GM18511 (cell line): ENCODE data around the gene SMTNL2.
"Not testable (repeated sequence)": the region's sequence is repeated elsewhere in the genome, so short reads cannot be mapped to it uniquely, and the experiment has no call there.

Experiments used
- ATAC-seq: cut with Tn5 transposase; IDR thresholded peaks from one replicate; pipeline ENCODE4 v1.9.1; 2021; ENCODE audit warnings: mild to moderate bottlenecking, moderate library complexity; ENCODE audit not compliant: unreplicated experiment

The SMTNL2 gene

DNA sequence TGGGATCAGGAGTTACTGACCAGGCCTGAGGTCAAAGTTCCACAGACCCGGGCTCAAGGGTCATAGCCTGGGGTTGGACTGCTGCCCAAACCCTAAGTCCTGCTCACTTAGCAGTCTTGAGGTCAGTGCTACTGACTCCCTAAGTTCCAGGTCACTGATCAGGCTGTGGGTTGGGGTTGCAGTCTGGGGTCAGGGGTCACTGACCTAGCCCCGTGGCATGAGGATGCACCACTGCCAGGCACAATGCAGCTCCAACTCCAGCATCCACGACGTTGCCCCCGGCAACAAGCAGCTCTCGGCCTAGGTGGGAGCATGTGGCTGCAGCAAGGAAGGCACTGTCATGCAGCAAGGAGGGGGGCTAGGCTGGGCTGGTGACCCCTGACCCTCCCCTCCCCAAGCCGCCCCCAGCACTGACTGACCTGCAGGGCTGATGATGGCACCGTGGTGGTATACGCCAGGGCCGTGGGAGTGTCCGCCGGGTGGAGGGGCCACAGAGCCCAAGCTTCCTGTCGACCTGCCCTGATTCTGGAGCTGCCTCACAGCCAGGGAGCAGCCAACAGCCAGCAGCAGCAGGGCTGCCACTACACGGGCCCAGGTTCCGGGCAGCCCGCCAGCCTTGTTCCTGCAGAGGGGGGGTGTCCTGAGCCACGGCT is 25.1 kb upstream of the SMTNL2 start:
- ATAC-seq: no peak

DNA sequence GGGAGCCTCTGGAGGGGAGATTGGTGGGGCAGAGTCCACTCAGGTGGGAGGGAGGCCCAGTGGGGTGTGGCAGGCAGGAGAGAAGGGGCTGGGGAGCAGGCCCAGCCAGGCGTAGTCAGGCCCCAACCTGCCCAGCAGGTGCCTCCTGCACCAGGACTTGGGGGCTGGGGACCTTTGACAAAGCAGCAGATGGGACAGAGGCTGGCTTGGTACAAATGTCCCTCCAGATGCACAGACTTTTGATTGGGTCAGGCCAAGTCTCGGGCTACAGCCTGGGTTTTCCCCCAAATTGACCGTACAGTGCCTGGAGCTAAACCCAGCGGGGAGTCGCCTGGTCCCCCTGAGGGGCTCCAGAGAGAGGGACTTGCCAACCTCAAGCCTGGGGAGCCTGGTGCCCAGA is 24.4 kb upstream of the SMTNL2 start:
- ATAC-seq: no peak

DNA sequence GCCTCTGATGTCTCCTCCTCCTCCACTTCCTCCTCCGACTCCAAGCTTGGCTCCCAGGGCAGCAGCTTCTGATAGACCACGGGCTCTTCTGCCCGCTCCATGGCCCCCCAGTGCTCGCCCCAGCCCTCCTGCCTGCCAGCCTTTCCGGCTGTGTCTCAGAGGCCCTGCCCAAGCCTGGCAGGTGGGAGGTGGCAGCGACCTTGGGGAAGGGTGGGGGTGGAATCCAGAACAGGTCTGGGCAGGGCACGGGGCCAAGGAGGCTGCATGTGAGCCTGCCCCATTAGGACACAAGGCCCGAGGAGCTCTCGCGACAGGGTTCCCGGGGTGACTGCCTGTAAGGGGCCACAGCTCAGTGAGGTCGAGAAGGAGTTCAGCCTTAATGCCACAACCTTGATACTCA is 23.9 kb upstream of the SMTNL2 start, which contains the start of gene GGT6:
Gene GGT6 (minus strand): TSS at position 157 of the 400 bp plus-strand sequence. CDS start 56 bp downstream, at position 101.
- no peak for ATAC-seq

DNA sequence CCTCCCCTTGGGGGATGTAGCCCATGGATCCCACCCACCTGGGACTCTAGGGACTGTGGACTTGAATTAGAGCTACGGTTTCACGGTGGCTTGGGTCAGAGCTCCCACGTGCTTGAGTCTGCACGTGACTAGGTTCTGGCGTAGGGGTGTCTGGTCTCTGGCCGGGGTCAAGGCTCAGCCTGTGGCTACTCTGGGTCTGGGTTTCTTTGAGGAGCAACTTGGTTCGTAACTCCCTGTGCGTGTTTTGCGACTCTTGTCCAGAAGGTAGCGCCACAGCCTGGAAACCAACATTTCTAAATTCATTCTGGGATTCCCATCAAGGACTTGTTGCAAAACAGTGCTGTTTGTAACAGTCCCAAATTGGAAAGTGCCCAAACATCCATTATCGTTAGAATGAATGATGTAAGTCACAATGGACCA is 23.5 kb upstream of the SMTNL2 start:
- no peak for ATAC-seq

DNA sequence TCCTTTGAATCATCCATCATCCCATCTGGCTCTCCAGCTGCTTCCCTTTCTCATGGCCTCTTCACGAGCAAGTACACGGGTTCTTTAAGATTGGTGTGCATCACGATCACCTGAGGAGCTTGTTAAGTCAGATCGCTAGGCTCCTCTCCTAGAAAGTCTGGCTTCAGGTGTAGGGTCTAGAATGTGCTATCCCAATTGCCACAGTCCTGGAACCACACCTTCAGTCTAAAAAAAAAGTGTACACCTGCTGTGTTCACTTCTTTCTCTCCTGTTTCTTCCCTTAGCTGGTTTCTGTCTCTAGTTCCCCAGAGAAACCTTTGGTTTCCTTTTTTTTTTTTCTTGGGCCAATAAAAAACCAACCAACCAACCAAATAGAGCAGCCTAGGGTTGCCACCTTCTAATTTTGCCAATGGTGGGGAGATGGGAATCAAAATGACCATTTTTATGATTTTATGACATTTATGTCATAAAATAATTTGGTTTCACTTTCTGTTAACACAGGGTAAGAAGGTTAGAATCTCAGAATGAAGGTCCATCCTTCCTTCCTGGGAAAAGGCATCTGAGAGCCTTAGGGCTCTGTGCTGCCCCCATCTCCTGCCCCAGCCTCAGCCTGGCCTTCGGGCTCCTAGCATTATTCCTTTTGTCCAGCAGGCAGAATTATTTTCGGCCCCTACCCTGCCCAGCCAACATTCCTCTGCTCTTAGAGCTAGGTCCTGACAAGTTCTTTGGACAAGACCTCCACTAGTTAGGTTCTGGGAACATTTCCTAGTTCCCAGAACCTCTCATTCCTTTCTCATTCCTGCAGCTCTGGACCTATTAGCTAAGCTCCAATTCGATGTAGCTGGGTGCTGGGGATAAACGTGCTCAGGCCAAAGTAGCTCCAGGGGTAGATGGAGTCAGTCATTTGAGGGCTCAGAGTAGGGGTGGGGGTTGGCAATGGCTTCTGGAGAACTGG is 22.0 kb upstream of the SMTNL2 start:
- no peak for ATAC-seq

DNA sequence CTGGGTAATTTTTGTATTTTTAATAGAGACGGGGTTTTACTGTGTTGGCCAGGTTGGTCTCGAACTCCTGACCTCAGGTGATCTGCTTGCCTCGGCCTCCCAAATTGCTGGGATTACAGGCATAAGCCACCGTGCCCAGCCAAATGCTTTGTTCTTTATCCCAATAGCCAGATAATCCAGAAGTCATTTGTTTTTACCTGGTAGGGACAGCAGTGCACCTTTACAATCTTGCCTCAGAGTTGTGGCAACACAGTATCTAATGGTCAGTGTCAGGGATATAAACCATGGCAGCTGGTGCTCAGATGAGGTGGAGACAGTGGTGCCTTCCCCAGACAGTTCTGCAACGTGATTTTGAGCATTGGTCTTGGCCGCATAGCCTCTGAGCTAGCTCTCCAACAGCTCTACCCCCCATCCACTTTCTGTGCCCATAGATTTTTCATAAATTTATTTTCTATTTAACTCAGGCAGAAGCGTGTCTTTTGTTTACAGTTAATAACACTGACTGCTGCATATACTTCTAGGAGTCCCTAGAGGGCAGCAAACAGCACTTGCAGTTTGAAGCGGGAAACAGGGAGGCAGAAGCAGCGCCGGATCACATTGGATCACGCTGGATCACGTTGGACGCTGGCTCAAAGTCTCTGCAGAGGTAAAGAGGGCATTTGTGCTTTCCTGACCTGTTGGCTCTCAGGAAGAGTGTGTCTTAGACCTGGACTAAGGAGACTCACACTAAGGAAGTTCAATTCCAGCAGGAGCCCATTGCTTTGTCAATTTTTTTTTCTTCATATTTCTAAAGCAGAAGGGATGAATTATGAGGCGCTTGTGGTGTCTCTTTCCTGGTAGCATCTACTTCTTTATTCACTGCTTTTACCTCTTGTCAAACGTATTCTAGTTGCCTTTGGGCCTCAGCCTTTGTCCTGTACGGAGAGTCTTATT is 18.9 kb upstream of the SMTNL2 start:
- ATAC-seq: no peak

DNA sequence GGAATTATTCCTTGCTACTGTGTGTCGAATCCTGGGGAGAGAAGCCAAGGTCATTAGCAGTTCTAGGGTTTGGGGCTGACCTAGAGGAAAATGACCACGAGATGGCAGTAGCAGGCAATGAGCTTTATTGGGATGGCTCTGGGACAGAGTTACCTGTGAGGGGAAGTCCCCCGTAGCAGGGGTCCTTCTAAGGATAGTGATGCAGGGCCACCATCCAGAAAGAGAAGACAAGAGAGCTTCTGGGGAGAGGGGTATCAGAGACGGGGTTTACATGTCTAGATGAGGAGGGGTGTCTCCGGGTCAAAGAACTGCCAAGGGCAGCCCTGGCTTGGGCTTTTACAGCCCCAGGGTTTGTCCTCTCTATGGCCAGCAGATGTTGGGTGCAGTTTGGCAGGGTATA is 17.5 kb upstream of the SMTNL2 start:
- ATAC-seq: no peak

DNA sequence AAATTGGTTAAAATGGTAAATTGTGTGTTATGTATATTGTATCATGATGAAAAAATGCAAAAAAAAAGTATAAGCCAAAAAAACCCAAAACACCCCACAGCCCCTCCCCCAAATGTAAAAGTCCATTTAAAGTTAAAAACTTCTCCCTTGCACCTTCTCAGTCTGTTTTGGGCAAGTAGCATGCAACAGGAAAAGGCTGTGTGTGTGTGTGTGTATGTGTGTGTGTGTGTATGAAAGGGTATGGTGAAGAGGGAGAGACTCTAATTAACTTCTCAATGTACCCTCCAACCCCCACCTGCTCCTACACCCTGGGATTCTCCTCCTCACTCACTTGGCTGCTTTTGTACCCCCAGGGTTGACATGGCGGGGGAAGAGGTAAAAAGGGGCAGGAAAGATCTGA is 14.7 kb upstream of the SMTNL2 start:
- ATAC-seq: no peak

DNA sequence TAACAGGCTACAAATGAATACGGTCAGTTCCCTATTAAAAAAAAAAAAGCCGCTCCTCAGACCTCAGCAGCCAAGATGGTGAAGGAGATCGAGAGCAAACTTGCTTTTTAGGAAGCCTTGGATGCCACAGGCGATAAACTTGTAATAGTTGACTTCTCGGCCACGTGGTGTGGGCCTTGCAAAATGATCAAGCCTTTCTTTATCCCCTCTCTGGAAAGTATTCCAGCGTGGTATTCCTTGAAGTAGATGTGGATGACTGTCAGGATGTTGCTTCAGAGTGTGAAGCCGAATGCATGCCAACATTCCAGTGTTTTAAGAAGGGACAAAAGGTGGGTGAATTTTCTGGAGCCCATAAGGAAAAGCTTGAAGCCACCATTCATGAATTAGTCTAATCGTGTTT is 12.2 kb upstream of the SMTNL2 start:
- ATAC-seq: no peak

DNA sequence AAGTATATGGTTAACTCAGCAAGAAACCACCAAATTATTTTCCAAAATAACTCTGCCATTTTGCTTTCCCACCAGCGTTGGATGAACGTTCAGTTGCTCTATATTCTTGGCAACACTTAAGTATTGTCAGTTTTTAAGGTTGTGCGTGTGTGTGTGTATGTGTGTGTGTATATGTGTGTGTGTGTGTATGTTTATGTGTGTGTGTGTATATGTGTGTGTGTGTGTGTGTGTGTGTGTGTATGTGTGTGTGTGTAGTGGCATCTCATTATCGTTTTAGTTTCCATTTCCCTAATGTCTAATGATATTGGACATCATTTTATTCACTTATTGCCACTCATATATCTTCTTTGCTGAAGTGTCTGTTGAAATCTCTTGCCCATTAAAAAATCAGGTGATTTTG is 11.2 kb upstream of the SMTNL2 start:
- no peak for ATAC-seq

DNA sequence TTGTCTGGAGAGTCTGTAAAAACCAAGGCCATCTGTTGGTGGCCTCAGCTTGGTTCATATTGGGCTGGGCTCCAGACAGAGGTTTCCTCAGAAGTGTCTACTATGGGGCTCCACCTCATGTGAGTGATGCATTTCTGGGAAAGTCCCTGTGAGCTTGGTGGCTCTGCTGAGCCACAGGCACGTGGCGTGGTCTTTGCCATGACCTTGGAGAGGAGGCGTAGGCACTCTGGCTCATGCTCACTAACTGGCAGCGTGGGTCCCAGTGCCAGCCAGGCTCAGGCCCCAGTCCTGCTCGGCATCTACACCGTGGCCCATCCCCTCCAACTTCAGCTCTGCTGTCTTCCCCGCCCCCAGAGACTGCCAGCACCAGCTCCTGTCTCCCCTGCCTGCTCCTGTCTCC is 10.7 kb upstream of the SMTNL2 start:
- no peak for ATAC-seq

DNA sequence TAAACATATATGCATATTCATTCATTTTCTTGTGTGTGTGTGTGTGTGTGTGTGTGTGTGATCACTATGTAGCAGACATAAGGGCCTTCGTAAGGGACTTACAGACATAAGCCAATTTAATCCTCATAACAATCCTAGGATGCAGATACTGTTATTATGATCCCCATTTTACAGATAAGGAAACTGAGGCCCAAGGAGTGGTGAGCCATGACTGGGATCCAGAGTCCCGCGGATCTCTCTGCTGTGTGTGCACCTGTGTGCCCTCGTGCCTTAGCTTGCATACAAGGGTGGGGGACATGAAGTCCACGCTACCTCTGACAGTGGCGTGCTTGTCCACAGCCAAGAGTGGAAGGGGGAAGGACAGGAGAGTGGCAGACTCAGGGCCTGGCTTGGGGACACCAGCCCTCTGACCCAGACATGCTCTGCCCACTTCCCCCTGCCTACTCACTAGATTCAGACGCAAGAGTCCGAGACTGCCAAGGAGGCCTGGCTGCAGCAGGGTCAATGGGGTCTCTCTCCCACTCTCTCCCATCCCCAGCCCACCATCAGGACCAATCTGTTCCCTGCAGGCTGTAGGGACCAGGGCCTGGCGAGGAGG is 9.8 kb upstream of the SMTNL2 start:
- no peak for ATAC-seq

DNA sequence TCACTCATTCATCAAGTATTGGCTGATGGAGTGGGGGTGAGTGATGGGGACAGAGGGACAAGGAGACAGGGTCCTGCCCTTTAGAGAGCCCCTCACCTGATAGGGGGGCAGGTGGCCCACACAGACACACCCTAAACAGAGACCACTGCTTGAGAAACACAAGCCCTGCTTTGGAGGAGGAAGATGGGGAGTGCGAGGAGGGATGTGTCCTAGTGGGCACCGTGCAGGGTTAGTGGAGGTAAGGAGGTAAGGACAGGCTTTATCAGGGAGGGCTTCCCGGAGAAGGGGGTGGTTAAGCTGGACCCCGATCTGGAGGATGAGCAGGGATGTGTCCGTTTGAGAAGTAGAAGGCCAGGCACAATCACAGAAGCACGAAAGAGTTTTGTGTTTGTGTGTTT is 8.2 kb upstream of the SMTNL2 start:
- ATAC-seq: no peak

DNA sequence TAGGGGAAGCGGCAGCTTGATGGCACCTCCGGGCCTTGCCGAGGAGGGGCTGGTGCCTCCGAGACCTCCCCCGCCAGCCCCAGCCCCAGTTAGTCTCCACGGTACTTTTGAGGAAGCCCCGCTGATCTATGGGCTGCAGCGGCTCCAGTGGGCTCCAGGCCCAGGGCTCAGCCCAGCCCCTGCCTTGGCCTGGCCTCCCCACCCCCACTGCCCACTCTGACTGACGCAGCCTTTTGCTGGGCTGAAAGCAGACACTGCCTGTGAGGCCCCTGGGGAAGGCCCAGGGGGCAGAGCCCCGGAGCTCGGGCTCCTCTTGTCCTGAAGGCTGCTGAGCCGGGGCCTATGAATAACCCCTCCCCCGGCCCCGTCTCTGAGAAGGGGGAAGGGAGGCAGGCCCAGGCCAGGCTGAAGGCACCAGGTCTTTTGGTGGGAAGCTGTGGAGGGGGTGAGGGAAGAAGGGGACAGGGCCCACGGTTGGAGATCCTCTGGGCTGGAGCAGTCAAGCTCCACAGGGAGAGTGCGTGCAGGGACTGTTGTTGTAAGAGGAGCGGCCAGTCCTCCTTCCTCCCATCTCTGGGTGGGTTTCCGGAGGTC is 7.5 kb upstream of the SMTNL2 start:
- ATAC-seq: no peak

DNA sequence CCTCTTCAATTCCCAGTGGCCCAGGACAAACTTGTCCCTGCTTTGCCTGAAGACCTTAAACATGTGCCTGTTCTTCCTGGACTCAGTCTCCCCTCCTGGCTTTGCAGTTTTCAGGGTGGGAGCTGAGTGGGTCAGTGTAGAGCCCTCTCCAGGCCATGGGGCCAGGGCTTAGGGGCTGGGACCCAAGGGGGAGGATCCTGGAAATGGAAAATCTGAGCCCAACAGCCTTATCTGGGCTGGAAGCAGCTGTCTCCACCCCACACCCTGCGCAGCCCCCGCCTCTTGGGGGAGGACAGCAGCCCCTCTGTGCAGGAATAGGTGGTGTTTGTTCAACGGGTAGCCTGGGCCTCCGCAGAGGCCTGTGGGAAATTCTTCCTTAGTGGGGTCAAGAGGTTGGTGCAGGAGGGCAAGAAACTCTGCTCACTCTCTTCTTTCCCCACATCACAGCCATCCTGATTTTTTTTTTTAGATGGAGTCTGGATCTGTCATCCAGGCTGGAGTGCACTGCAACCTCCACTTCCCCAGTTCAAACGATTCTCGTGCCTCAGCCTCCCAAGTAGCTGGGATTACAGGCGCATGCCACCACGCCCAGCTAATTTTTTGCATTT is 6.8 kb upstream of the SMTNL2 start:
- ATAC-seq: no peak

DNA sequence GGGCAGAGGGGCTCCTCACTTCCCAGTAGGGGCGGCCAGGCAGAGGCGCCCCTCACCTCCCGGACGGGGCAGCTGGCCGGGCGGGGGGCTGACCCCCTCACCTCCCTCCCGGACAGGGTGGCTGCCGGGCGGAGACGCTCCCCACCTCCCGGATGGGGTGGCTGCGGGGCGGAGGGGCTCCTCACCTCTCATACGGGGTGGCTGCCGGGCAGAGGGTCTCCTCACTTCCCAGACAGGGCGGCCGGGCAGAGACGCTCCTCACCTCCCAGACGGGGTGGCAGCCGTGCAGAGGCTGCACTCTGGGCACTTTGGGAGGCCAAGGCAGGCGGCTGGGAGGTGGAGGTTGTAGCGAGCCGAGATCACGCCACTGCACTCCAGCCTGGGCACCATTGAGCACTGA is 6.0 kb upstream of the SMTNL2 start:
- not testable (repeated sequence) for ATAC-seq

DNA sequence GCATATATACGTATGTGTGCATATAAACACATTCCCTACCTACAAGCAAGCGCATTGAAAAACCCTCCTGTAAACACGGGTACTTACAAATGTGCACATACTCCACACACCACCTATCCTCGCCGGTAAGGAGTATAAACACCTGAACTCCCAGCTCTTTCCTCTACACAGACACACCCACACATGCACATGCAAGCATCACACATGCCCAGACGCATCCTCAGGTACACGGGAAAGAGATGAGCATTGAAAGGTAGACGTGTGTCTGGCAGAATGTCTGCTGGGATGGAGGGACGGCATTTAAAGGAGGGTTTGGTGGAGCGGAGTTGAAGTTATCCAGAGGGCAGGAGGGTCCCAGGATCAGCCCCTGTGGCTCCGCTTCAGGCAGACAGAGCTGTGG is 4.7 kb upstream of the SMTNL2 start:
- no peak for ATAC-seq

DNA sequence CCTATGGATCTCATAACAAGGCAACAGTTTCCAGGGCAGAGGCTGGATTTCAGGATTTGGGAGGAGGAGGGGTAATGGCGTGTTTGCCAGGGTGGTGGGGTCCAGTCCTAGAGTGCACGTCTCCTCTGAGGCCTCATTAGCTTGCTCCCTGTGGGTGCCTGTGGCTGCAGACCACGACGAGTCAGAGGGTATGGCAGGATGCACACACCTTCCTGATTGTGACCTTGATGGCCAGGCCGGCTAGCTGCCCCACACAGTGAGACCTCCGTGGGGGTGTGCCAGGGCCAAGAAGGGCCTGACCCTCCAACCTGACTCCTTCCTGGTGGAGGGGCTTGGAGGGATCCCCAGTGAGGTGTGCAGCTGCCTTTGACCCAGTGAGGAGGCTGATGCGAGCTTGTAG is 4.0 kb upstream of the SMTNL2 start:
- ATAC-seq: no peak

DNA sequence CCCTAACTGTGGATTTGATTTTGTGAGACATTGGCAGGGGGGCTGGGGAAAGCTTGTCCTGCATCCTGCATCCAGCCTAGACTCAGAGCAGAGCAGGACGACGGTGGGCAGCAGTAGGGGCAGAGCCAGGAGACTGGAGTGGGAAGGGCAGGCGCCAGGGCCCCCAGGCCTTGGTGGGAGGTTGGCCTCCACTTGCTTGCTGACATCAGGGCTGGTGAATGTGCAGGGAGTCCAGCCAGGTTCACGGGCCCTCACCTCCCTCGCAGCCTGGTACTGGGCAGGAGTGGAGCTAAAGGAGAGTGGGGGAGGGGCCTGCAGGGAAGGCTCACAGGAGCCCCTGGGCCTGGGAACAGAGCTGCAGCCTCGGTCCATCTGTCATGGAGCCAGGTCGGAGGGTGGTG is 2.2 kb upstream of the SMTNL2 start:
- no peak for ATAC-seq

DNA sequence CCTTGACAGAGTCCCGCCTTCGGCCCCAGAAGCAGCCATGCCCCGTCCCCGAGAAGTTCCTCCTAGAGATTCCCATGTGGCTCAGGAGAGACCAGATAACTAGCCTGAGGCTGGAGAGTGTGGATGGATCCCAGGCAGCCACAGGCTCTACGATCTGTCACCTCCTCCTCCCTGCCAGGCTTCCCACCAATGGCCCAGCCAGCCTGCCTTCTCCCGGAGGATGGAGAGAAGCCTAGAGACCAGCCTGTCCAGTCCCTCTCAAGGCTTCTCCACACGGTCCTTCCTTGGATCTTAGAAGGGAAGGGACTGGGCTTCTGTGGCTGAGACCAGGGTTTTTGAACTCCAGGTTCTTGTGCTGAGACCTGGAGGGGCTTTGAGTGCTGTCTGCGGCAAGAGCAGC is 1.6 kb upstream of the SMTNL2 start:
- no peak for ATAC-seq
